PFSK-1 (cell line): ENCODE measurements around the gene PRPF6.

Experiments
- REST ChIP-seq, 2 experiments: IDR thresholded peaks; 2 replicates each; pipeline versions ENCODE4 v1.6.1 to v1.8.0; 2011 to 2012; ENCODE audit warnings: low read depth in 2 of 2, low read length in 2 of 2, control low read depth in 1 of 2, inconsistent platforms in 1 of 2, mild to moderate bottlenecking in 1 of 2, moderate library complexity in 1 of 2; ENCODE audit not compliant: insufficient read depth in 1 of 2
- SIN3A ChIP-seq: IDR thresholded peaks from 2 replicates; pipeline ENCODE4 v1.6.1; 2012; ENCODE audit warnings: mild to moderate bottlenecking, low read length, moderate library complexity, borderline replicate concordance; ENCODE audit not compliant: insufficient read depth

GRCh38 chr20:63959699-63960075, 21.2 kb upstream of the PRPF6 start:
- TF ChIP-seq REST (IDR thresholded peaks at IDR 0.05; ENCODE audit: insufficient read depth in 1 of 2, low read depth in 2 of 2, low read length in 2 of 2) (no peak), SIN3A (no peak)
